HCT116 (cell line): ENCODE measurements around the gene GATAD2A. TPM values are rescaled to one million over a fixed set of nuclear protein-coding genes. Genes with fewer than 3 reads are reported as not detected.

ENCODE experiments used
- ATAC-seq: fragments of 200-7000 bp; cut with Tn5 transposase; 2 replicates; pipeline ENCODE4 v1.9.1; 2020; ENCODE audit warnings: mild to moderate bottlenecking, moderate library complexity
- BruUV-seq: library from RNA; stranded (reverse); fragments of 400-500 nt; replicated peaks from 2 replicates; lab custom pipeline; 2021; lab: Mats Ljungman, UMichigan
- CTCF ChIA-PET: fragments of 300-600 bp; sonication (Branson Sonifier 250); formaldehyde crosslinking; loops from one replicate; lab custom pipeline; 2021; ENCODE audit warnings: antibody characterized with exemption; lab: Charles Lee
- POLR2A ChIA-PET: fragments of 300-600, 350-600 bp; sonication (Branson Sonifier 250); formaldehyde crosslinking; loops from one replicate; lab custom pipeline; 2021; ENCODE audit warnings: antibody characterized with exemption; lab: Charles Lee
- RAD21 ChIA-PET, 2 experiments: fragments of 300-600 bp; sonication (Branson Sonifier 250); formaldehyde crosslinking; loops; one replicate each; lab custom pipeline; 2023; ENCODE audit warnings: low total read pairs in 2 of 2; ENCODE audit not compliant: uncharacterized antibody in 2 of 2, unreplicated experiment in 2 of 2, low non-redundant PET in 1 of 2; lab: Charles Lee
- DNase-seq: peaks from one replicate; pipeline ENCODE4 v3.0.0-alpha.2; 2010; ENCODE audit warnings: low read depth, low spot score
- H2AFZ ChIP-seq: fragments of 200-600 bp; shearing (Covaris generic), sonication (generic); 2 replicates; pipeline ENCODE4 v1.6.1; 2017; ENCODE audit warnings: low read depth, mixed run types, mixed read lengths, antibody characterized with exemption, low read length; ENCODE audit not compliant: poor library complexity, severe bottlenecking
- H3K27ac ChIP-seq: 2 replicates; pipeline ENCODE4 v1.5.1; 2012; ENCODE audit warnings: low read depth, low read length
- H3K27me3 ChIP-seq: fragments of 200-600 bp; sonication (generic); 2 replicates; pipeline ENCODE4 v1.6.1; 2016; ENCODE audit warnings: mixed run types, low read length, mixed read lengths; ENCODE audit not compliant: insufficient read depth
- H3K36me3 ChIP-seq, 2 experiments: fragments of 200-500 bp in 1 of 2; fragments of 200-600 bp in 1 of 2; sonication (Bioruptor generic) in 1 of 2; sonication (generic) in 1 of 2; 2 replicates each; pipeline versions ENCODE4 v1.5.1 to v1.6.1; 2014 to 2016; ENCODE audit warnings: low read length in 2 of 2, inconsistent platforms in 1 of 2, mixed read lengths in 1 of 2, mixed run types in 1 of 2; ENCODE audit not compliant: insufficient read depth in 2 of 2, control insufficient read depth in 1 of 2
- H3K4me1 ChIP-seq, 2 experiments: fragments of 200-600 bp in 1 of 2; sonication (generic) in 1 of 2; 2 replicates each; pipeline versions ENCODE4 v1.5.1 to v1.6.1; 2012 to 2017; ENCODE audit warnings: low read length in 2 of 2, inconsistent platforms in 1 of 2, mild to moderate bottlenecking in 1 of 2, mixed read lengths in 1 of 2, mixed run types in 1 of 2, moderate library complexity in 1 of 2; ENCODE audit not compliant: insufficient read depth in 2 of 2, control insufficient read depth in 1 of 2
- H3K4me2 ChIP-seq: fragments of 200-600 bp; sonication (generic); 2 replicates; pipeline ENCODE4 v1.6.1; 2017; ENCODE audit warnings: mixed run types, low read length, mixed read lengths
- H3K4me3 ChIP-seq, 2 experiments: fragments of 200-600 bp in 1 of 2; sonication (generic) in 1 of 2; replicated peaks in 1 of 2; 2 replicates each; pipeline ENCODE4 v1.5.1; 2011 to 2016; ENCODE audit warnings: low read length in 2 of 2, control low read depth in 1 of 2, low read depth in 1 of 2, mild to moderate bottlenecking in 1 of 2, mixed read lengths in 1 of 2, mixed run types in 1 of 2
- H3K79me2 ChIP-seq: fragments of 200-600 bp; sonication (generic); 2 replicates; pipeline ENCODE4 v1.6.1; 2017; ENCODE audit warnings: mild to moderate bottlenecking, mixed run types, low read length, moderate library complexity, mixed read lengths; ENCODE audit not compliant: insufficient read depth
- H3K9ac ChIP-seq: fragments of 200-600 bp; sonication (generic); 2 replicates; pipeline ENCODE4 v1.6.1; 2016; ENCODE audit warnings: low read length, mixed read lengths
- H3K9me2 ChIP-seq: fragments of 200-600 bp; sonication (generic), shearing (Covaris generic); 2 replicates; pipeline ENCODE4 v1.6.1; 2017; ENCODE audit warnings: mixed run types, mild to moderate bottlenecking, moderate library complexity; ENCODE audit not compliant: insufficient read depth
- H3K9me3 ChIP-seq, 2 experiments: fragments of 200-500 bp in 1 of 2; fragments of 200-600 bp in 1 of 2; sonication (Bioruptor generic) in 1 of 2; sonication (generic) in 1 of 2; 2 replicates each; pipeline ENCODE4 v1.6.1; 2014 to 2017; ENCODE audit warnings: low read length in 2 of 2, mixed read lengths in 2 of 2, inconsistent platforms in 1 of 2, low read depth in 1 of 2, mild to moderate bottlenecking in 1 of 2, mixed run types in 1 of 2, moderate library complexity in 1 of 2; ENCODE audit not compliant: control insufficient read depth in 1 of 2, insufficient read depth in 1 of 2
- H4K20me1 ChIP-seq: fragments of 200-600 bp; sonication (generic), shearing (Covaris generic); 2 replicates; pipeline ENCODE4 v1.6.1; 2017; ENCODE audit warnings: mixed run types, mild to moderate bottlenecking, moderate library complexity; ENCODE audit not compliant: insufficient read depth
- CBX3 ChIP-seq: IDR thresholded peaks from 2 replicates; pipeline ENCODE4 v1.6.1; 2012; ENCODE audit warnings: low read depth
- CEBPB ChIP-seq: IDR thresholded peaks from 2 replicates; pipeline ENCODE4 v1.6.1; 2012; ENCODE audit warnings: low read depth
- EZH2phosphoT487 ChIP-seq: fragments of 200-600 bp; IDR thresholded peaks from 2 replicates; pipeline ENCODE4 v1.6.1; 2018; ENCODE audit warnings: antibody characterized with exemption, borderline replicate concordance
- FOSL1 ChIP-seq: IDR thresholded peaks from 2 replicates; pipeline ENCODE4 v1.6.1; 2012; ENCODE audit warnings: low read depth
- POLR2AphosphoS5 ChIP-seq: IDR thresholded peaks from 2 replicates; pipeline ENCODE4 v1.6.1; 2011; ENCODE audit warnings: mild to moderate bottlenecking, low read depth, low read length, moderate library complexity
- RAD21 ChIP-seq: IDR thresholded peaks from 2 replicates; pipeline ENCODE4 v1.6.1; 2012; ENCODE audit warnings: low read depth, mild to moderate bottlenecking
- SIN3A ChIP-seq: IDR thresholded peaks from 2 replicates; pipeline ENCODE4 v1.6.1; 2012; ENCODE audit warnings: low read depth
- SP1 ChIP-seq: IDR thresholded peaks from 2 replicates; pipeline ENCODE4 v1.6.1; 2012; ENCODE audit warnings: low read depth
- SRF ChIP-seq: IDR thresholded peaks from 2 replicates; pipeline ENCODE4 v1.6.1; 2012; ENCODE audit warnings: low read depth
- ZFX ChIP-seq: fragments of 450-650 bp; IDR thresholded peaks from 2 replicates; pipeline ENCODE4 v1.6.1; 2017
- intact Hi-C: fragments of 100-400 bp; cut with micrococcal nuclease; formaldehyde crosslinking; loops from 2 replicates; pipeline ENCODE4 v1.10.0; 2022
- total RNA-seq: library from RNA; stranded (reverse); gene quantifications from one replicate; pipeline ENCODE4 v1.2.1, GENCODE V29; 2021; ENCODE audit not compliant: unreplicated experiment
- TF ChIP-seq, protein P1 (sequence below): IDR thresholded peaks from 2 replicates; pipeline ENCODE4 v1.6.1; 2011; ENCODE audit warnings: mild to moderate bottlenecking, low read length, moderate library complexity; ENCODE audit not compliant: insufficient replicate concordance; ENCODE audit errors: extremely low read depth

GATAD2A gene
- total RNA-seq, 1 experiment from 2014 or later, result 130 TPM

DNA sequence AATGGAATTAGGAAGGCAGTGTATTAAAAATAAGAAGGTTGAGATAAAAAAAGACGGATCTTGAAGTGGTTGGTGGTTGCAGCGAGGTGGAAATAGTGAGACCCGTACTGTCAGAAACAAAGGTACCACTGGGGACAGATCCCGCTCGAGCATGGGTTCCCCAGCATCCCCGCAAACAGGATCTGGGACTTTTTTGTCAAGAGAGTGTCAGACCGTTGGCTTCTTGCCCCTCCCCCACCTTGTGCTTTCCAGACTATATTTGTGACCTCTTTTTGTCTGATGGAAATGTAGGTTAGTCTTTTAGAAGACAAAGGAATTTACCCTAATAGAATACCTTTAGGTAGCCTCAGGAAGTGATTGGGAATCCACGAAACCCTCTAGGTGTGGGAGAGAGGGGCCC lies 4.2 kb downstream of the GATAD2A start:
- H3K9me2 ChIP-seq, result no peaks in the 10 kb centered on the region
- H3K36me3 ChIP-seq, result peaks cover 0 to 3% of the 10 kb centered on the region in 2 experiments; a peak in 1 of 4 replicates
- no peak for DNase-seq
- no peak overlapping the region for H2AFZ ChIP-seq
- H3K4me3 ChIP-seq, result no peak overlapping the region
- intact Hi-C loops, result loop anchor here (5.0 kb wide), 1 partner anchor 78 kb away; no protein-coding TSS in a partner anchor
- no peak overlapping the region for H3K27ac ChIP-seq
- H3K9ac ChIP-seq, result no peak overlapping the region
- TF ChIP-seq SIN3A, result no peak
- ChIA-PET CTCF (no interaction called here), RAD21 (no interaction called here), POLR2A (no interaction called here)
- BruUV-seq, result no TSS peak
- no peak overlapping the region; the same call in 1 of the 2 replicates for H3K4me2 ChIP-seq
- H4K20me1 ChIP-seq, result peaks cover 36% of the 10 kb centered on the region; the same call in 1 of the 2 replicates
- ATAC-seq, result no peak
- H3K79me2 ChIP-seq, result peaks cover 84% of the 10 kb centered on the region
- H3K27me3 ChIP-seq, result no peaks in the 10 kb centered on the region
- no peaks in the 10 kb centered on the region for H3K9me3 ChIP-seq
- H3K4me1 ChIP-seq, result peaks cover 21 to 38% of the 10 kb centered on the region in 2 experiments

DNA sequence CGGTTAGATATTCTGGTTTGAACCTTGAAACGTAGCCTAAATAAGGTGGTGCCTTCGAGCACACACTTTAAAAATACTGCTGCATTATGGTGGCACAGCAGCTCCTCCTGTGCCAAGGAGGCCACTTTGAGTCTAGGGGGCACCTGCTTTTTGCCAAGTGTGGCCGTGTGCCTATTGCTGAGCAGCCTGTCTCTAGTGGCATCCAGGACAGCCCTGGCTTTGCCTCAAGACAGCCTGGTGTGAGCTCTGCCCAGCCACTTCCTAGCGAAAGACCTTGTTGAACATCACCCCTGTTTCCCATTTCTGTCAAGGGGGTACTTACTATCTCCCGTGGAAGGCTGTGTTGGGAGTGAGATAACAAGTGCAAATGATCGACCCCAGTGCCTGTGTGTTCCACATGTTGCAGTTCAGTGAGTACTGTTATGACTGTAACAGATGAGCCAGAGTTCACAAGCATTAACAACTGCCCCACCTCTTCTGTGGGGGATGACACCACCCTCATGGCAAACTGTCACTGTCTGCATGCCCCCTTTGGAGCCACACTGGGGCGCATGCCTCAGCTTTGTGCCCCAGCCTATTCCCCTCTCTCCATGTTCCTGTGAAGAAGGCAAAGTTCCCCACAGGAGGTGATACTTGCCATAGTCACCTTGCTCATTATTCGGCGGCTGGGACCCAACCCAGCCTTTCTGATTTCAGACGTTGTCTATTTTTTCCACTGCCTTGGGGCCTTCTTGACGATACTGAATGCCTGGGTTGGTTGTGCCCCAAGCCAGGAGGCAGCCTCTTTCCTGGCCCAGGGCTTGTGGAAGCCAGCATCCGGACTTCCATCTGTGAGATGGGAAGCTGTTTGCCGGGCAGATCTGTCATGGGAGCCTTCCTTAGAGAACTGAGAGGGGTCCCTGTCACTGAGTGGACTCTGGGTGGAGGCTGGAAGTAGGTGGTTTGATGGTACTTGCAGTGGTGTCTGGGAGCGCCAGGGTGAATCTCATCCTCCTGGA lies 5.4 kb downstream of the GATAD2A start:
- Histone ChIP-seq H3K36me3 (peaks cover 0 to 3% of the 10 kb centered on the region in 2 experiments; a peak in 1 of 4 replicates), H3K4me3 (no peak overlapping the region), H3K27me3 (no peaks in the 10 kb centered on the region), H3K9ac (no peak overlapping the region), H3K9me2 (no peaks in the 10 kb centered on the region), H3K4me1 (peaks cover 16 to 31% of the 10 kb centered on the region in 2 experiments), H3K4me2 (no peak overlapping the region), H3K79me2 (peaks cover 94% of the 10 kb centered on the region), H4K20me1 (peaks cover 36% of the 10 kb centered on the region; the same call in 1 of the 2 replicates), H3K27ac (no peak overlapping the region), H3K9me3 (no peaks in the 10 kb centered on the region), H2AFZ (no peak overlapping the region)
- ATAC-seq (no peak), DNase-seq (no peak)
- ChIA-PET CTCF (no interaction called here), RAD21 (no interaction called here), POLR2A (no interaction called here)
- intact Hi-C loops, result no loop called here
- TF ChIP-seq SIN3A, result no peak
- no peak for TF ChIP-seq RAD21
- TF ChIP-seq POLR2AphosphoS5, result no peak
- TF ChIP-seq FOSL1, result no peak
- no peak for TF ChIP-seq EZH2phosphoT487
- no peak for TF ChIP-seq CEBPB
- TF ChIP-seq SP1, result no peak
- TF ChIP-seq CBX3, result no peak
- TF ChIP-seq ZFX, result no peak
- TF ChIP-seq, protein P1, sequence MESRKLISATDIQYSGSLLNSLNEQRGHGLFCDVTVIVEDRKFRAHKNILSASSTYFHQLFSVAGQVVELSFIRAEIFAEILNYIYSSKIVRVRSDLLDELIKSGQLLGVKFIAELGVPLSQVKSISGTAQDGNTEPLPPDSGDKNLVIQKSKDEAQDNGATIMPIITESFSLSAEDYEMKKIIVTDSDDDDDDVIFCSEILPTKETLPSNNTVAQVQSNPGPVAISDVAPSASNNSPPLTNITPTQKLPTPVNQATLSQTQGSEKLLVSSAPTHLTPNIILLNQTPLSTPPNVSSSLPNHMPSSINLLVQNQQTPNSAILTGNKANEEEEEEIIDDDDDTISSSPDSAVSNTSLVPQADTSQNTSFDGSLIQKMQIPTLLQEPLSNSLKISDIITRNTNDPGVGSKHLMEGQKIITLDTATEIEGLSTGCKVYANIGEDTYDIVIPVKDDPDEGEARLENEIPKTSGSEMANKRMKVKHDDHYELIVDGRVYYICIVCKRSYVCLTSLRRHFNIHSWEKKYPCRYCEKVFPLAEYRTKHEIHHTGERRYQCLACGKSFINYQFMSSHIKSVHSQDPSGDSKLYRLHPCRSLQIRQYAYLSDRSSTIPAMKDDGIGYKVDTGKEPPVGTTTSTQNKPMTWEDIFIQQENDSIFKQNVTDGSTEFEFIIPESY, result no peak
- TF ChIP-seq SRF, result no peak
- no TSS peak for BruUV-seq
